HG02970 (cell line): ENCODE data around the gene CTSA.
"Not testable (repeated sequence)": the region's sequence is repeated elsewhere in the genome, so short reads cannot be mapped to it uniquely, and the experiment has no call there.

Source experiments
- ATAC-seq: cut with Tn5 transposase; IDR thresholded peaks from one replicate; pipeline ENCODE4 v1.9.1; 2021; ENCODE audit warnings: mild to moderate bottlenecking, moderate library complexity, moderate number of reproducible peaks; ENCODE audit not compliant: unreplicated experiment, low FRiP score

CTSA gene

GRCh38 chr20:45863543-45864470, 27.3 kb upstream of the CTSA start:
- ATAC-seq = no peak

- no peak for ATAC-seq
Measured at GRCh38 chr20:45866454-45866853, 24.7 kb upstream of the CTSA start.

GRCh38 chr20:45867136-45867818, 23.9 kb upstream of the CTSA start:
- no peak for ATAC-seq

GRCh38 chr20:45867819-45868176, 23.3 kb upstream of the CTSA start:
- no peak for ATAC-seq

GRCh38 chr20:45872626-45873025, 18.5 kb upstream of the CTSA start:
- ATAC-seq = no peak

GRCh38 chr20:45873409-45874103, 17.6 kb upstream of the CTSA start:
- no peak for ATAC-seq

GRCh38 chr20:45874104-45874481, 17.0 kb upstream of the CTSA start:
- ATAC-seq = not testable (repeated sequence)

GRCh38 chr20:45874576-45874975, 16.6 kb upstream of the CTSA start:
- no peak for ATAC-seq

- no peak for ATAC-seq
Measured at GRCh38 chr20:45878076-45878761, 12.9 kb upstream of the CTSA start.

- peak; percentile 92 for ATAC-seq
Measured at GRCh38 chr20:45880988-45881788, 9.9 kb upstream of the CTSA start, which contains the start of gene ZSWIM1. Gene ZSWIM1 (plus strand): TSS chr20:45881227. CDS start chr20:45882593, 1,366 bp downstream.

GRCh38 chr20:45882469-45883099, 8.6 kb upstream of the CTSA start:
- no peak for ATAC-seq

- ATAC-seq = no peak
Measured at GRCh38 chr20:45883100-45883469, 8.1 kb upstream of the CTSA start.

- no peak for ATAC-seq
Measured at GRCh38 chr20:45886590-45887345, 4.4 kb upstream of the CTSA start.

- ATAC-seq = no peak
Measured at GRCh38 chr20:45887346-45887715, 3.8 kb upstream of the CTSA start, which contains the start of gene SPATA25. Gene SPATA25 (minus strand): TSS chr20:45887622. CDS start chr20:45887590, 32 bp downstream.

GRCh38 chr20:45888681-45889080, 2.5 kb upstream of the CTSA start:
- ATAC-seq = no peak

- peak; percentile 24 for ATAC-seq
Measured at GRCh38 chr20:45890077-45890984, 804 bp upstream of the CTSA start.

GRCh38 chr20:45892049-45892825, 1.1 kb downstream of the CTSA start:
- ATAC-seq = no peak
